Measurements from ENCODE around the gene ETV6.

ETV6 gene

DNA sequence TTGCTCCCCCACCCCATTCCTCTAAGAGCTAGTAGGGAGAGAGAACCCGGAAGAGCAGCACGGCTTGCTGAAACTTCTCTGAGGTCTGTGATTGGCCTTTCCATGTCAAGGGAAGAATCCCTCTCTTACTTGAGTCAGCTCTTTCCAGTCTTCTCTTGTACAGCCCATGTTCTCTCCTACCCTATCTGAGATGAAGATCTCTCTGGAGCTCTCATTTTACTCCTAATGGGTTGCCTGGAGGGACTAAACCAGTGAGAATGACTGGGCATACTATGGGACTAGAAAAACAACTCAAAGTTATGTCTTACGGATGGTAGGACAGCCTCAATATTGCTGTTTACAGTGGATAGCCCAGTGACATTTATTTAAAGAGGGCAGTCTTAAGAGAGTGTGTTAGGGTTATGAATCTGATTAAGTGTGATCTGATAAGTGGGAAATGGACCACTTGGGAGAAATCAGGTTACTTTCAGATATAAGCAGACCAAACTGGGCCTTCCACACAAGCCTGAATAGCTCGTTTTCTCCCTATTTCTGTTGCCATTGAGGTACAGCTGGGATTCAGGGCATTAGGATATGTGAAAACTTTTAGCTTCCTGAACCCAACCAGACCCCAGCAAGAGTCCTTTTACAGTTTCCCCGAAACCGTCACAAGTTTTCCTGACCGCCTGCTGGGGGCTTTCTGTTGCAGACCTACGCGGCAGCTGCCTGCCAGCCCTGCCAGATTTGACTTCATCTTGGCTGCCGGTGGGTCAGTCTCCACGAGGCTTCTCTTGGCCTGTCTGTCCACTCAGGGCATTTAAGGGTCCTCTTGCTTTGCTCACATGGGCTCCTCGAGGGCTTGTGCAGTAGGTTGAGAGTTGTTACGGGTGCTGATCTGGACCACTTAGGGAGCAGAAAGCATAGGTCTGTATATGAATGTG lies 16.9 kb downstream of the ETV6 start:
- no peak for DNase-seq
- Histone ChIP-seq H3K27me3 (ENCODE audit: insufficient read depth, low read depth, severe bottlenecking) (no peaks in the 10 kb centered on the region), H3K4me3 (ENCODE audit: low read depth, low read length) (no peak overlapping the region), H3K9me3 (ENCODE audit: severe bottlenecking) (peaks cover 3% of the 10 kb centered on the region), H3K36me3 (no peaks in the 10 kb centered on the region), H3K27ac (no peak overlapping the region)
- no peak for TF ChIP-seq CTCF (IDR thresholded peaks at IDR 0.05; ENCODE audit: low read depth, low read length)

- Histone ChIP-seq H3K27me3 (ENCODE audit: insufficient read depth, low read depth, severe bottlenecking) (no peaks in the 10 kb centered on the region), H3K9me3 (ENCODE audit: severe bottlenecking) (peaks cover 3% of the 10 kb centered on the region), H3K27ac (no peak overlapping the region), H3K36me3 (no peaks in the 10 kb centered on the region), H3K4me3 (ENCODE audit: low read depth, low read length) (no peak overlapping the region)
- no peak for TF ChIP-seq CTCF (IDR thresholded peaks at IDR 0.05; ENCODE audit: low read depth, low read length)
- DNase-seq, result no peak
Measured at GRCh38 chr12:11667171-11667570, 17.7 kb downstream of the ETV6 start.

- H3K36me3 ChIP-seq, result no peaks in the 10 kb centered on the region
- DNase-seq, result no peak
- H3K4me3 ChIP-seq (ENCODE audit: low read depth, low read length), result no peak overlapping the region
- peaks cover 3% of the 10 kb centered on the region for H3K9me3 ChIP-seq (ENCODE audit: severe bottlenecking)
- no peak overlapping the region for H3K27ac ChIP-seq
- no peak for TF ChIP-seq CTCF (IDR thresholded peaks at IDR 0.05; ENCODE audit: low read depth, low read length)
- no peaks in the 10 kb centered on the region for H3K27me3 ChIP-seq (ENCODE audit: insufficient read depth, low read depth, severe bottlenecking)
Measured at GRCh38 chr12:11668611-11669010, 19.1 kb downstream of the ETV6 start.

DNA sequence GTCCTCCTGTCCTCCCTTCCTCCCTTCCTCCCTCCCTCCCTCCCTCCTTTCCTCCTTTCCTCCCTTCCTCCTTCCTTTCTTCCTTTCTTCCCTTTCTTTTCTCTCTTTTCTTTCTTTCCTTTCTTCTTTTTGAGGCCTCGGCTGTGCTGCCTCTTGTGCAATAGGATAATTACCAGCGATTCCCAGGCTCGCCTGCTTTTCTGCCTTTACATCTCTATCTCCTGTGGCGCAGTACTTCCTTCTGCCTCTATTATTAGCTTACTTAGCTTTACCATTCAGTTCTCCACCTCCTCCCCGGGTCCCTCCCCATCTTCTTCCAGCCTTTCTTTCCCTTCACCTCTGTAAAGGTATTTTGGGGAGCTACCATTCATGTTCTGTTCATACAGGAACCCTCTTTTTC lies 19.9 kb downstream of the ETV6 start:
- Histone ChIP-seq H3K36me3 (no peaks in the 10 kb centered on the region), H3K27ac (no peak overlapping the region), H3K4me3 (ENCODE audit: low read depth, low read length) (no peak overlapping the region), H3K27me3 (ENCODE audit: insufficient read depth, low read depth, severe bottlenecking) (no peaks in the 10 kb centered on the region), H3K9me3 (ENCODE audit: severe bottlenecking) (peaks cover 3% of the 10 kb centered on the region)
- no peak for DNase-seq
- no peak for TF ChIP-seq CTCF (IDR thresholded peaks at IDR 0.05; ENCODE audit: low read depth, low read length)

DNA sequence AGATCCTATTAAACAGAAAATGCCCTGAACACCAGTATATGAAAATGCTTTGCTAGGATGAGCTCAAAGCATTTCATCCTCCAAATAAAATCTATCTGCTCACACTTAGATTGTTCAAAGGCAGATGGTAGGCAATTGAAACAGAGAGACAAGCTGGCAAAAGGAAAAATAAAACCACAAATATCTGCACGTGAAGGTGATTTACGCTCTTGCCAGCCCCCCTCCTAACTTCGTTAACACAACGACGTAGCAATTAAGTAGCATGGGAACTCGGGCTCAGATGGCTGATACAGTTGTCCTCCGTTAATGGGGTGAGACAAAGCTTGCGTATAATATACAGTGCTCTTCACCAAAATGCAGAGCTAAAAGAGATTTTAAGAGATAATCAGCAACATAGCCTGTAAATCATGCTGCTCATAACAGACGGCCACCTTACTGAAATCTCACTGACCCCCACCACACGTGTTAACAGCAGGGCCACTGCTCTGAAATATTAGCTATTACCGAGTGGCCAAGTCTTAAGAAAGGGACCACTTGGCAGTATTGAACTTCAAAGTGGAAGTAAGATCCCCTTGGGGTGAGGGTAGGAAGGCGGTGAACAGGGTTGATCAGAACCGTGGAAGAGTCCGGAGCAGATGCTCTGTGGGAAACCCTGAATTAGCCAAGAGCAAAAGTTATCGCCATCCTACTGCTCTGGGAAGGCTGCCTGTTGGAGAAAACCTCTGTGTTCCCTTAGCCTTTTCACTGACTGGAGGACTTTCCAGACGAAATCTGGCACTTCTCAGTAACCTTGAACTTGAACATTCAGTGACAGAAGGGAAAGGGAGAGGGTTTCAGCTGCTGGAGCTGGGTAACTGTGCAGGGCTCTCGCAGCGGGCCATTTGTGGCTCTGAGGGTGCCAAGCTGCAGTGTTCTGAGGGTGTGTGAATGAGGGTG lies 23.1 kb downstream of the ETV6 start:
- no peak overlapping the region for H3K27ac ChIP-seq
- no peak for DNase-seq
- no peaks in the 10 kb centered on the region for H3K9me3 ChIP-seq (ENCODE audit: severe bottlenecking)
- TF ChIP-seq CTCF (IDR thresholded peaks at IDR 0.05; ENCODE audit: low read depth, low read length), result no peak
- no peak overlapping the region for H3K4me3 ChIP-seq (ENCODE audit: low read depth, low read length)
- no peaks in the 10 kb centered on the region for H3K27me3 ChIP-seq (ENCODE audit: insufficient read depth, low read depth, severe bottlenecking)
- no peaks in the 10 kb centered on the region for H3K36me3 ChIP-seq
